Psoas muscle (tissue), 8 donors: ENCODE results near the gene CRYGN. TPM values are rescaled to one million over a fixed set of nuclear protein-coding genes. Genes with fewer than 3 reads are reported as not detected.

Experiments used
- ATAC-seq, 4 donors: fragments of 200-7000 bp; cut with Tn5 transposase; one replicate each; pipeline ENCODE4 v1.9.1; 2020; ENCODE audit warnings: moderate library complexity in 3 of 4, mild to moderate bottlenecking in 2 of 4
- DNase-seq, 2 donors: peaks; one replicate each; pipeline ENCODE4 v3.0.0-alpha.2; 2020
- H3K27ac ChIP-seq: fragments of 200-600 bp; one replicate; pipeline ENCODE4 v1.8.0; 2022
- H3K27me3 ChIP-seq, 3 donors: fragments of 200-600 bp in 1 of 3; one replicate each; pipeline versions ENCODE4 v1.6.1 to v1.8.0; 2013 to 2022; ENCODE audit warnings: low read length in 2 of 3, mild to moderate bottlenecking in 2 of 3, moderate library complexity in 1 of 3; ENCODE audit not compliant: insufficient read depth in 3 of 3
- H3K36me3 ChIP-seq, 2 donors: fragments of 200-600 bp in 1 of 2; one replicate each; pipeline versions ENCODE4 v1.6.1 to v1.8.0; 2013 to 2022; ENCODE audit warnings: low read depth in 1 of 2, mild to moderate bottlenecking in 1 of 2, moderate library complexity in 1 of 2; ENCODE audit not compliant: insufficient read depth in 1 of 2
- H3K4me1 ChIP-seq: fragments of 200-600 bp; one replicate; pipeline ENCODE4 v1.8.0; 2022
- H3K4me3 ChIP-seq: fragments of 200-600 bp; one replicate; pipeline ENCODE4 v1.8.0; 2022; ENCODE audit warnings: mild to moderate bottlenecking
- H3K9me3 ChIP-seq: fragments of 200-600 bp; one replicate; pipeline ENCODE4 v1.8.0; 2022
- WGBS, 3 donors: extraction: QIAGEN DNeasy Blood & Tissue Kit; methylation state at CpG; one replicate each; pipeline versions ENCODE4 v1.1.6 to v1.1.7; 2013; 5-methylcytosine and 5-hydroxymethylcytosine counted together
- intact Hi-C, 2 donors: fragments of 100-400 bp; cut with DNase I; formaldehyde crosslinking; loops; one replicate each; pipeline versions ENCODE4 v1.11.0 to v1.14.2; 2022
- polyA plus RNA-seq, 3 donors: library from polyadenylated mRNA; stranded (reverse); fragments of 200-250 nt; gene quantifications; one replicate each; pipeline ENCODE4 v1.2.3, GENCODE V29; 2013
- total RNA-seq, 4 donors: library from RNA; stranded (reverse); fragmentation: NEBNext Ultra II Directional in 2 of 4; extraction: Animal tissue kit (Norgen Biotek cat#: 25700) in 2 of 4; gene quantifications; one replicate each; pipeline versions ENCODE4 v1.2.1 to v1.2.4, GENCODE V29; 2021 to 2023
- TF ChIP-seq, protein P1 (sequence below): fragments of 200-600 bp; IDR thresholded peaks from one replicate; pipeline ENCODE4 v1.8.0; 2022; ENCODE audit warnings: antibody characterized with exemption
- donor health status: healthy with polysubstance abuse.
- donor health status: DM: no; HTN: no; CAD: no; lungs with moderate emphysema.
- donor health status: Bipolar disorder and iron deficiency.
- donor health status: healthy.
- donor health status: DM: yes; HTN: yes; CAD: no.
- donor health status: DM: no; HTN: no; CAD: no.
- donor health status: DM: no; HTN: no; CAD: no.
- donor health status: DM: yes; HTN: yes; CAD: no.

CRYGN gene
- total and polyA plus RNA-seq, 7 donors: 0.12 to 0.15 TPM; not detected in 5

DNA sequence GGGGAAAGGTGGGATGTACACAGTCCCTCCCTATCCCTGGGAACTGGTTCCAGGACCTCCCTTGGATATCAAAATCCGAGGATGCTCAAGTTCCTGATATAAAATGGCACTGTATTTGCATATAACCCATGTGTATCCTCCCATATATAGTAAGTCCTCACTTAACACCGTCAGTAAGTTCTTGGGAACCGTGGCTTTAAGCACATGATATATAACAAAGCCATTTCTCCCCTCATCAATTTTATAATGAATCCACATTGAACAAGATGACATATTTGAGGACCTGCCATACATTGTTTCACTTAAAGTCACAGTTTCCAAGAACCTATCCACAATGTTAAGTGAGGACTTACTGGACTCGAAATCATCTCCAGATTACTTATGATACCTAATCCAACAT is 5.4 kb downstream of the CRYGN start:
- WGBS, 3 donors: 88 to 93% (median 91%) methylated on average over 4 of the region's 4 CpGs
- Histone ChIP-seq H3K9me3 (no peaks in the 10 kb centered on the region), H3K4me1 (no peaks in the 10 kb centered on the region), H3K27me3 (peaks cover 0 to 19% (median 11%) of the 10 kb centered on the region in 3 donors), H3K36me3 (no peaks in the 10 kb centered on the region), H3K4me3 (no peak overlapping the region), H3K27ac (no peak overlapping the region)
- TF ChIP-seq, protein P1, sequence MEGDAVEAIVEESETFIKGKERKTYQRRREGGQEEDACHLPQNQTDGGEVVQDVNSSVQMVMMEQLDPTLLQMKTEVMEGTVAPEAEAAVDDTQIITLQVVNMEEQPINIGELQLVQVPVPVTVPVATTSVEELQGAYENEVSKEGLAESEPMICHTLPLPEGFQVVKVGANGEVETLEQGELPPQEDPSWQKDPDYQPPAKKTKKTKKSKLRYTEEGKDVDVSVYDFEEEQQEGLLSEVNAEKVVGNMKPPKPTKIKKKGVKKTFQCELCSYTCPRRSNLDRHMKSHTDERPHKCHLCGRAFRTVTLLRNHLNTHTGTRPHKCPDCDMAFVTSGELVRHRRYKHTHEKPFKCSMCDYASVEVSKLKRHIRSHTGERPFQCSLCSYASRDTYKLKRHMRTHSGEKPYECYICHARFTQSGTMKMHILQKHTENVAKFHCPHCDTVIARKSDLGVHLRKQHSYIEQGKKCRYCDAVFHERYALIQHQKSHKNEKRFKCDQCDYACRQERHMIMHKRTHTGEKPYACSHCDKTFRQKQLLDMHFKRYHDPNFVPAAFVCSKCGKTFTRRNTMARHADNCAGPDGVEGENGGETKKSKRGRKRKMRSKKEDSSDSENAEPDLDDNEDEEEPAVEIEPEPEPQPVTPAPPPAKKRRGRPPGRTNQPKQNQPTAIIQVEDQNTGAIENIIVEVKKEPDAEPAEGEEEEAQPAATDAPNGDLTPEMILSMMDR: no peak
- intact Hi-C loops: loop anchor here in 1 of 2 donors (5.0 kb wide), 1 partner anchor 57 kb away; no protein-coding TSS in a partner anchor
- no peak for ATAC-seq
- no peak for DNase-seq

- DNase-seq (no peak), ATAC-seq (no peak)
- Histone ChIP-seq H3K9me3 (no peaks in the 10 kb centered on the region), H3K4me1 (no peaks in the 10 kb centered on the region), H3K4me3 (no peak overlapping the region), H3K36me3 (no peaks in the 10 kb centered on the region), H3K27ac (no peak overlapping the region), H3K27me3 (peaks cover 0 to 13% (median 4%) of the 10 kb centered on the region in 3 donors)
- intact Hi-C loops: loop anchor here in 1 of 2 donors (5.0 kb wide), 1 partner anchor 57 kb away; no protein-coding TSS in a partner anchor
- WGBS, 3 donors: 92 to 93% (median 92%) methylated on average over 15 of the region's 15 CpGs
- TF ChIP-seq, protein P1: no peak
Observed at GRCh38 chr7:151433721-151434400, 6.1 kb downstream of the CRYGN start.

DNA sequence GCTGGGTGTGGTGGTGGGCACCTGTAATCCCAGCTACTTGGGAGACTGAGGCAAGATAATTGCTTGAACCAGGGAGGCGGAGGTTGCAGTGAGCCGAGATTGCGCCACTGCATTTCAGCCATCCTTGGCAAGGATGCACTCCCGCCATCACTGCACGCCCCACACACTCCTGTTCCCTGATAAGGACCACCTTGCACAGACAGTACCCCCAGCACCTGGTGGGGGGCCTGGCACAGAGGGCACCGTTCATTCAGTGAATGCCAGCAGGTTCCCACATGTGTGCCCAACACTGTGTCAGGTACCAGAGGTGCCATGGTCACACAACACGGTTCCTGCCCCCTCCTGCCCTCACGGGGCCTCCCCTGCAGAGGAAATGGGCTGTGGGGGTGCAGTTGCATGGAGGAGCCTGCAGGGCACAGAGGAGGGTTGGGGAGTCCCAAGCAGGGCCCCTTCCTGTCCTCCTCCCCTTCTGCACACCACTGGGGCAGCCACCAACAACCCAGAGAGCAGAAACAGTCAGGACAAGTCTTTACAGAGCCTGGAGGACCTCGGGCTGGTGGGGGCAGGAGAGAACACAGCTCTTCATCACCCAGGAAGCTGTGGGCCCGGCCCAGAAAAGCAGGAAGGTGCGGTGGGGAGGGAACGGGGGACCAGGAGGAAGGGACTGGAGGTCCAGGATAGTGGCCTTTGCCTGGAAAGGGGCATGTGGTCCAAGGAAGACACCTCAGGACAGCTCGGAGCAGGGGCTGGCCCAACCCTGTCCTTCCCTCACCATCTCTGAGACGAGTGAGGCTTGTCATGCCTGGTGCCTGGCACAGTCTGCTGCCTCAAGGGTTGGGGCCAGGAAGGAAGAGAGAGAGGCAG is 7.1 kb downstream of the CRYGN start:
- H3K4me1 ChIP-seq: no peaks in the 10 kb centered on the region

DNA sequence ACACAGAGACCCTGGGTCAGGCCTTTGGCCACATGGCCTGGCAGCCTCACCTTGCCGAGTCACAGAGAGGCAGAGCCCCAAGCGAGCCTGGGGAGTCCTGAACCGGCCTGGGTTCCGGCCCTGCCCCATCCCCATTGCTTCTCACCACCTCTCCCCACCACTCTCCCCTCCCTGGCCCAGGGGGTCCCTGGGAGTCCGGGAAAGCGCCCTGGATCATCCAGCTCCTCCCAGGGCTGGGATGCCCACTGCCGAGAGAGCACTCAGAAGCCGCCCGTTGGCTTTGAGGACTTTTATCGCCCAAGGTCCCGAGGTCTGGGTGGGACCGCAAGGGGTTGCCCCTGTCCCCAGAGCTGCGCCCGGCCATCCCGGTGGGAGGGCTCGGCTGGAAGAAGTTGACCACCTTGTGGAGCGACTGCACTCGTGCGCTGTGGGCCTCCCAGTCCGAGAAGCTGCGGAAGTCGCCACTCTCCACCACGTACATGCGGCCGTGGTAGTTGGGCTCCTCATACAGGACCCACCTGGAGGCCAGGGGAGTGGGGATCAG is 8.1 kb downstream of the CRYGN start:
- Histone ChIP-seq H3K36me3 (no peaks in the 10 kb centered on the region), H3K4me3 (no peak overlapping the region), H3K27me3 (peaks cover 0 to 8% (median 7%) of the 10 kb centered on the region in 3 donors), H3K4me1 (no peaks in the 10 kb centered on the region), H3K9me3 (no peaks in the 10 kb centered on the region), H3K27ac (no peak overlapping the region)
- 94 to 97% (median 95%) methylated on average over 23 to 25 of the region's 25 CpGs for WGBS, 3 donors
- ATAC-seq (no peak), DNase-seq (no peak)
- TF ChIP-seq, protein P1: no peak
- intact Hi-C loops: loop anchor here in 1 of 2 donors (5.0 kb wide), 1 partner anchor 55 kb away; no protein-coding TSS in a partner anchor

More for the DNA sequence above, 7.1 kb downstream of the CRYGN start:
- no peak overlapping the region for H3K27ac ChIP-seq
- H3K4me3 ChIP-seq: no peak overlapping the region
- intact Hi-C loops: loop anchor here in 1 of 2 donors (5.0 kb wide), 1 partner anchor 56 kb away; no protein-coding TSS in a partner anchor
- TF ChIP-seq, protein P1: no peak
- ATAC-seq (no peak), DNase-seq (no peak)
- H3K27me3 ChIP-seq: peaks cover 0 to 6% (median 0%) of the 10 kb centered on the region in 3 donors
- WGBS, 3 donors: 68 to 83% (median 81%) methylated on average over 14 of the region's 14 CpGs
- H3K36me3 ChIP-seq: no peaks in the 10 kb centered on the region
- H3K9me3 ChIP-seq: no peaks in the 10 kb centered on the region
